ENCODE measurements around the gene UBE2E2. TPM values are rescaled to one million over a fixed set of nuclear protein-coding genes. Genes with fewer than 3 reads are reported as not detected.

The UBE2E2 gene
- total and polyA plus RNA-seq, 2 donors from 2014 or later, result 40.9 to 61.7 TPM

GRCh38 chr3:23463791-23464190 is 260.7 kb downstream of the UBE2E2 start:
- no peaks in the 10 kb centered on the region for H3K9me3 ChIP-seq (ENCODE audit: control insufficient read depth in 2 of 3, insufficient read depth in 1 of 3, low read length in 3 of 3)
- H3K36me3 ChIP-seq (ENCODE audit: control insufficient read depth in 2 of 3, insufficient read depth in 3 of 3, low read length in 3 of 3), result no peaks in the 10 kb centered on the region
- no peak overlapping the region for H3K4me3 ChIP-seq (ENCODE audit: low read length in 3 of 3)
- no peaks in the 10 kb centered on the region for H3K4me1 ChIP-seq (ENCODE audit: control insufficient read depth in 2 of 3, insufficient read depth in 2 of 3, low read depth in 1 of 3, low read length in 3 of 3)
- no peak overlapping the region for H3K27ac ChIP-seq (ENCODE audit: low read depth in 2 of 2, low read length in 2 of 2)
- H3K27me3 ChIP-seq (ENCODE audit: control insufficient read depth, insufficient read depth, low read length), result no peaks in the 10 kb centered on the region
- no peak overlapping the region for H3K9ac ChIP-seq (ENCODE audit: low read length in 3 of 3)
- FAIRE-seq (no peak), DNase-seq (no peak)
- TF ChIP-seq CTCF (IDR thresholded peaks at IDR 0.05; ENCODE audit: borderline replicate concordance, extremely low read depth, insufficient read depth), result no peak
- intact Hi-C loops (cut with DNase I), result no loop called here

DNA sequence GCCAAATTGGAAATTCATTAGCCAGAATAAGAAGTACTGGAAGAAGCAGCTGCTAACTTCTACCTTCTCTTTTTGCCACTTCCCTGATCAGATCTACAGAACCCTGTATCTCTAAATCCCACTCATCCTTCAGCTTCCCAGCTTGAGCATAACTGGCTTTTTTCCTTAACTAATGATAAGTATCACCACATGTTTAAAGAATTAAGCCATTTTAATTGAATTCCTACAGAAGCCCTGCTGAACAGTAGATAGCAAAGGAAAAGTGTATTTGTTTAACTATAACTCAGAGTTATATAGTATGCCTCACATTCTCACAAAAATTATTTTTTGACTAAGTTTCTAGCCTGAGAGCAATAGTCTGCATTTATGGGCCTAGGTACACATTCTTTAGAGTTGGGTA is 262.4 kb downstream of the UBE2E2 start:
- no peaks in the 10 kb centered on the region for H3K36me3 ChIP-seq (ENCODE audit: control insufficient read depth in 2 of 3, insufficient read depth in 3 of 3, low read length in 3 of 3)
- H3K4me3 ChIP-seq (ENCODE audit: low read length in 3 of 3), result no peak overlapping the region
- no peak overlapping the region for H3K9ac ChIP-seq (ENCODE audit: low read length in 3 of 3)
- DNase-seq, result no peak
- H3K27ac ChIP-seq (ENCODE audit: low read depth in 2 of 2, low read length in 2 of 2), result no peak overlapping the region
- FAIRE-seq, result no peak
- intact Hi-C loops (cut with DNase I), result no loop called here
- no peaks in the 10 kb centered on the region for H3K9me3 ChIP-seq (ENCODE audit: control insufficient read depth in 2 of 3, insufficient read depth in 1 of 3, low read length in 3 of 3)
- H3K27me3 ChIP-seq (ENCODE audit: control insufficient read depth, insufficient read depth, low read length), result no peaks in the 10 kb centered on the region
- no peak for TF ChIP-seq CTCF (IDR thresholded peaks at IDR 0.05; ENCODE audit: borderline replicate concordance, extremely low read depth, insufficient read depth)
- no peaks in the 10 kb centered on the region for H3K4me1 ChIP-seq (ENCODE audit: control insufficient read depth in 2 of 3, insufficient read depth in 2 of 3, low read depth in 1 of 3, low read length in 3 of 3)

GRCh38 chr3:23468203-23468602 is 265.1 kb downstream of the UBE2E2 start:
- DNase-seq, result no peak
- Histone ChIP-seq H3K9ac (ENCODE audit: low read length in 3 of 3) (no peak overlapping the region), H3K4me1 (ENCODE audit: control insufficient read depth in 2 of 3, insufficient read depth in 2 of 3, low read depth in 1 of 3, low read length in 3 of 3) (no peaks in the 10 kb centered on the region), H3K36me3 (ENCODE audit: control insufficient read depth in 2 of 3, insufficient read depth in 3 of 3, low read length in 3 of 3) (no peaks in the 10 kb centered on the region), H3K27me3 (ENCODE audit: control insufficient read depth, insufficient read depth, low read length) (no peaks in the 10 kb centered on the region), H3K4me3 (ENCODE audit: low read length in 3 of 3) (no peak overlapping the region), H3K9me3 (ENCODE audit: control insufficient read depth in 2 of 3, insufficient read depth in 1 of 3, low read length in 3 of 3) (no peaks in the 10 kb centered on the region), H3K27ac (ENCODE audit: low read depth in 2 of 2, low read length in 2 of 2) (no peak overlapping the region)
- TF ChIP-seq CTCF (IDR thresholded peaks at IDR 0.05; ENCODE audit: borderline replicate concordance, extremely low read depth, insufficient read depth), result no peak
- FAIRE-seq, result no peak
- intact Hi-C loops (cut with DNase I), result no loop called here
